NB4 (cell line): Measurements from ENCODE around the gene TEAD4.

ENCODE experiments used
- CTCF ChIP-seq: IDR thresholded peaks from one replicate; pipeline ENCODE4 v1.5.1; 2012; ENCODE audit warnings: low read depth, low read length
- MAX ChIP-seq: IDR thresholded peaks from 2 replicates; pipeline ENCODE4 v1.6.1; 2011; ENCODE audit warnings: low read depth, low read length
- MYC ChIP-seq: IDR thresholded peaks from 2 replicates; pipeline ENCODE4 v1.6.1; 2011; ENCODE audit warnings: low read depth, low read length
- POLR2A ChIP-seq: IDR thresholded peaks from 2 replicates; pipeline ENCODE4 v1.6.1; 2011; ENCODE audit warnings: mild to moderate bottlenecking; ENCODE audit not compliant: insufficient read length; ENCODE audit errors: extremely low read depth

- TF ChIP-seq CTCF (no peak), MAX (no peak), POLR2A (no peak), MYC (no peak)
Measured at GRCh38 chr12:2933586-2933985, 25.6 kb upstream of the TEAD4 start.
